IPS-15b (cell line): ENCODE results near the gene TGFBRAP1.
"Not testable (repeated sequence)": the region's sequence is repeated elsewhere in the genome, so short reads cannot be mapped to it uniquely, and the experiment has no call there.

Experiments
- H3K27me3 ChIP-seq: one replicate; pipeline ENCODE4 v1.6.1; 2013; ENCODE audit warnings: low read length; ENCODE audit not compliant: control insufficient read depth, insufficient read depth
- H3K36me3 ChIP-seq: one replicate; pipeline ENCODE4 v1.6.1; 2013; ENCODE audit warnings: low read length; ENCODE audit not compliant: control insufficient read depth, insufficient read depth
- H3K4me1 ChIP-seq: one replicate; pipeline ENCODE4 v1.6.1; 2013; ENCODE audit warnings: mild to moderate bottlenecking, low read length; ENCODE audit not compliant: control insufficient read depth, insufficient read depth
- H3K4me3 ChIP-seq: one replicate; pipeline ENCODE4 v1.5.1; 2013; ENCODE audit warnings: low read depth, low read length
- H3K9ac ChIP-seq: one replicate; pipeline ENCODE4 v1.6.1; 2013; ENCODE audit warnings: low read depth, mild to moderate bottlenecking, low read length
- H3K9me3 ChIP-seq: one replicate; pipeline ENCODE4 v1.6.1; 2013; ENCODE audit warnings: mild to moderate bottlenecking, low read length; ENCODE audit not compliant: control insufficient read depth, insufficient read depth

TGFBRAP1 gene

GRCh38 chr2:105338020-105338385, 8.5 kb upstream of the TGFBRAP1 start:
- Histone ChIP-seq H3K9me3 (no peaks in the 10 kb centered on the region), H3K36me3 (peaks cover 5% of the 10 kb centered on the region), H3K9ac (peak overlapping the region; percentile 99)

DNA sequence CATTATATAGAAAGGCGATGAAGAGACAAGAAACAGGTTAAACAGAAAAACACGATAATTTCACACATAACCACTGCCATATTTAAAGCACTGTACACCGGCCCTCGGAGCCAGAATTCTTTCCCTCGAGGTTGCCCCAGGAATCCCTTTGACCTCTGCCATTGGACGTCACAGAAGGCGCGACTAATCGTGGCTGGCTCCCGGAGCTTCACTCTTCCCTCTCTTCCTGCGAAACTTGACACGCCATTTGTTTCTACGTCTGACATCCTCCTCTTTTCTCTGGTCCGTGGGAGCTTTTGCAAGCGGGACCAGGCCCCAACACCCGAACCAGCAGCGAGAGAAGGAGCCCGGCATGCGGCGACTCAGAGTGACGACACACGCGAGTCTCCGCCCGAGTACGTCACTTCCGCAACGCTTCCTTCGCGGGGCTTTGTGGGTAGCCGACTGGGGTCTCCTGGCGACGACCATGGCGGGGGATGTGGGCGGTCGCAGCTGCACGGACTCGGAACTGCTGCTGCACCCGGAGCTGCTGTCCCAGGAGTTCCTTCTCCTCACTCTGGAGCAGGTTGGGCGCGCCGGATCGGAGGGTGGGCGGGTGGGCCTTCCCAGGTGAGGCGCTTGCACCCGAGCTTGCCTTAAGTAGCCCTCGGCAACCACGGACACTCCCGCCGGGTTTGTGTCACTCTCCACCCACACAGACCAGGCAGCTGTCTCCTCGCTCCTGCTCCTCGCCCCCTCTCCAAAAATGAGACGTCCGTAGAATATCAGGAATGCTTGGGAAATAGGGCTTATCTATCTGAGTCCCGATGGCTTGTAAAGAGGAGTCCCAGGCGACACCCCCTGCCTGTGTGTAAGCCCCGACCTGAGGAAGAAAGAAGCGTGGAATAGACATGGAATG, 7.8 kb upstream of the TGFBRAP1 start, which contains the start of gene C2orf49:
TSS of gene C2orf49 (plus strand) at position 419 of the 898 bp plus-strand sequence. CDS start at position 467, 48 bp downstream.
- H3K9me3 ChIP-seq: no peaks in the 10 kb centered on the region
- no peaks in the 10 kb centered on the region for H3K4me1 ChIP-seq
- no peaks in the 10 kb centered on the region for H3K27me3 ChIP-seq
- H3K4me3 ChIP-seq: peak within 1 kb of the TSS; percentile 69
- peak within 1 kb of the TSS; percentile 99 for H3K9ac ChIP-seq
- peaks cover 5% of the 10 kb centered on the region for H3K36me3 ChIP-seq

More at GRCh38 chr2:105338020-105338385, 8.5 kb upstream of the TGFBRAP1 start:
- no peaks in the 10 kb centered on the region for H3K27me3 ChIP-seq
- H3K4me1 ChIP-seq: no peaks in the 10 kb centered on the region
- H3K4me3 ChIP-seq: peak overlapping the region; percentile 69

- Histone ChIP-seq H3K4me3 (peak overlapping the region; percentile 69), H3K9me3 (no peaks in the 10 kb centered on the region), H3K27me3 (no peaks in the 10 kb centered on the region), H3K4me1 (no peaks in the 10 kb centered on the region), H3K36me3 (peaks cover 5% of the 10 kb centered on the region), H3K9ac (peak overlapping the region; percentile 99)
Observed at GRCh38 chr2:105336786-105337121, 7.2 kb upstream of the TGFBRAP1 start.

GRCh38 chr2:105335469-105335868, 5.9 kb upstream of the TGFBRAP1 start:
- Histone ChIP-seq H3K36me3 (no peaks in the 10 kb centered on the region), H3K9me3 (no peaks in the 10 kb centered on the region), H3K9ac (no peak overlapping the region), H3K27me3 (peaks cover 7% of the 10 kb centered on the region), H3K4me3 (no peak overlapping the region), H3K4me1 (no peaks in the 10 kb centered on the region)

- no peaks in the 10 kb centered on the region for H3K9me3 ChIP-seq
- no peaks in the 10 kb centered on the region for H3K36me3 ChIP-seq
- H3K9ac ChIP-seq: no peak overlapping the region
- no peak overlapping the region for H3K4me3 ChIP-seq
- peaks cover 9% of the 10 kb centered on the region for H3K27me3 ChIP-seq
- peaks cover 3% of the 10 kb centered on the region for H3K4me1 ChIP-seq
Observed at GRCh38 chr2:105334211-105334610, 4.7 kb upstream of the TGFBRAP1 start.

- Histone ChIP-seq H3K9me3 (no peaks in the 10 kb centered on the region), H3K9ac (no peak overlapping the region), H3K27me3 (peaks cover 9% of the 10 kb centered on the region), H3K4me1 (peaks cover 5% of the 10 kb centered on the region), H3K4me3 (no peak overlapping the region), H3K36me3 (no peaks in the 10 kb centered on the region)
Observed at GRCh38 chr2:105330681-105331375, 1.3 kb upstream of the TGFBRAP1 start.

DNA sequence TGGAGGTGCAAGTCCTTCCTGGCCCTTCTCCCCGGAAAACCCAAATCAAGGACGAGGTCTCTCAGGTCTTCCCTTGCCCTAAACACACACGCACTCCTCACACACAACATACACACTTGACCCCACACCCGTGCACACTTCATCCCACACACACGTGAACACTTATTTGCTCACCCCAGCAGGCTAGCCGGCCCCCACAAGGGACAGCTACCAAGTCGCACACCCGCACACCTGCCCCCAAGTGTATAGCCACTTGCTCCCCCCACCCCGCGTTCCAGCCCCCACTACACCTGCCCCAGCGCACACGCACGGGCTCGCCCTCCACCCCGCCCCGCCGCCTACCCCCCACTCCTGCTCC, 359 bp downstream of the TGFBRAP1 start:
- no peaks in the 10 kb centered on the region for H3K36me3 ChIP-seq
- H3K9ac ChIP-seq: peak overlapping the region; percentile 56
- H3K9me3 ChIP-seq: no peaks in the 10 kb centered on the region
- H3K27me3 ChIP-seq: peaks cover 9% of the 10 kb centered on the region
- peak overlapping the region; percentile 84 for H3K4me3 ChIP-seq
- H3K4me1 ChIP-seq: peaks cover 15% of the 10 kb centered on the region

GRCh38 chr2:105328281-105329196, 996 bp downstream of the TGFBRAP1 start:
- H3K36me3 ChIP-seq: no peaks in the 10 kb centered on the region
- peak overlapping the region; percentile 84 for H3K4me3 ChIP-seq
- H3K27me3 ChIP-seq: peaks cover 9% of the 10 kb centered on the region
- peaks cover 15% of the 10 kb centered on the region for H3K4me1 ChIP-seq
- H3K9me3 ChIP-seq: no peaks in the 10 kb centered on the region
- peak overlapping the region; percentile 56 for H3K9ac ChIP-seq

DNA sequence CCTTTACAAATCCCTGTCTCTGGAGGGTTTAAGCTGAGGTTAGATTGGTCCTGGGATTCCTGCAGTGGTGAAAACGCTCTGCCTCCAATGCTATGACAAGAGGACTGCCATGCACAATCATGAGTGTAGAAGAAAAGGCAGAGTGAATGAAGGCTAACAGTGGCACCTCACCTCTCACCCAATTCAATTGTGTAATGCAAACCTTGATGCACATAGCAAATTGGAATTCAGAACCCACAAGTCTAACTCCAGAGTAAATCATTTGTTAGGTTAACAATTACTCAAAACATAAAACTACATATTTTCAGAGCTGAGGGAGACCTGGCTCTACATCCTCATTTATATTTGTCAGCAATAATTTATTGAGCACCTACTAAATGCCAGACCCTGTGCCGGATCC, 1.8 kb downstream of the TGFBRAP1 start:
- no peaks in the 10 kb centered on the region for H3K36me3 ChIP-seq
- peaks cover 9% of the 10 kb centered on the region for H3K27me3 ChIP-seq
- no peak overlapping the region for H3K4me3 ChIP-seq
- H3K9me3 ChIP-seq: no peaks in the 10 kb centered on the region
- peak overlapping the region; percentile 8 for H3K9ac ChIP-seq
- peaks cover 15% of the 10 kb centered on the region for H3K4me1 ChIP-seq

DNA sequence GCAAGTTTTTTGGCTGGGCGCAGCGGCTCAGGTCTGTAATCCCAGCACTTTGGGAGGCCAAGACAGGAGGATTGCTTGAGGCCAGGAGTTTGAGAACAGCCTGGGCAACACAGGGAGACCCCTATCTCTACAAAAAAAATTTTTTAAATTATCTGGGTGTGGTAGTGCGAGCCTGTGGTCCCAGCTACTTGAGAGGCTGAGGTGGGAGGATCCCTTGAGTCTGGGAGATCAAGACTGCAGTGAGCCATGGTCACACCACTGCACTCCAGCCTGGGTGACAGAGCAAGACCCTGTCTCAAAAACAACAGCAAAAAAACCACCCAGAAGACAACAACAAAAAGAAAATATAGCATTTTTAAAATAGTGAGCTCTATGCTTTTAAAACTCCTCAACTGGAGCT, 2.3 kb downstream of the TGFBRAP1 start:
- H3K4me1 ChIP-seq: peaks cover 15% of the 10 kb centered on the region
- not testable (repeated sequence) for H3K4me3 ChIP-seq, H3K9me3 ChIP-seq, H3K9ac ChIP-seq, H3K27me3 ChIP-seq, H3K36me3 ChIP-seq

- Histone ChIP-seq H3K36me3 (no peaks in the 10 kb centered on the region), H3K4me1 (peaks cover 15% of the 10 kb centered on the region)
Observed at GRCh38 chr2:105325389-105325963, 4.1 kb downstream of the TGFBRAP1 start.

More at GRCh38 chr2:105325389-105325963, 4.1 kb downstream of the TGFBRAP1 start:
- Histone ChIP-seq H3K27me3 (peaks cover 2% of the 10 kb centered on the region), H3K9me3 (no peaks in the 10 kb centered on the region), H3K9ac (no peak overlapping the region), H3K4me3 (no peak overlapping the region)
